Tibial artery (tissue), 4 donors: ENCODE results near the gene COL6A5.

ENCODE experiments used
- DNase-seq, 2 donors: peaks; one replicate each; pipeline ENCODE4 v3.0.0-alpha.2; 2019
- H3K27ac ChIP-seq, 2 donors: fragments of 200-600 bp; sonication (generic) in 1 of 2; 1 replicate in 1 of 2; 2 replicates in 1 of 2; pipeline ENCODE4 v1.5.1; 2018 to 2019; ENCODE audit warnings: mild to moderate bottlenecking in 1 of 2
- H3K27me3 ChIP-seq, 2 donors: fragments of 200-600 bp; sonication (generic) in 1 of 2; one replicate each; pipeline versions ENCODE4 v1.5.1 to v1.6.0; 2016 to 2019
- H3K36me3 ChIP-seq, 3 donors: fragments of 200-600 bp; sonication (generic) in 2 of 3; one replicate each; pipeline ENCODE4 v1.5.1; 2016 to 2019; ENCODE audit warnings: mild to moderate bottlenecking in 2 of 3
- H3K4me1 ChIP-seq, 4 donors: fragments of 200-600 bp; sonication (generic) in 2 of 4; 1 replicate in 3 of 4; 2 replicates in 1 of 4; pipeline ENCODE4 v1.5.1; 2016 to 2019
- H3K4me3 ChIP-seq, 2 donors: fragments of 200-600 bp; sonication (generic) in 1 of 2; 1 replicate in 1 of 2; 2 replicates in 1 of 2; pipeline ENCODE4 v1.5.1; 2018 to 2019; ENCODE audit warnings: mild to moderate bottlenecking in 2 of 2
- H3K9me3 ChIP-seq, 3 donors: fragments of 200-600 bp; sonication (generic) in 1 of 3; one replicate each; pipeline ENCODE4 v1.5.1; 2016 to 2019
- intact Hi-C: fragments of 100-400 bp; cut with DNase I; formaldehyde crosslinking; loops from one replicate; pipeline ENCODE4 v1.15.0; 2023; ENCODE audit warnings: low total_unique reads
- TF ChIP-seq, protein P1 (sequence below), 2 experiments: fragments of 200-600 bp in 1 of 2; fragments of 450-650 bp in 1 of 2; IDR thresholded peaks; one replicate each; pipeline ENCODE4 v1.5.1; 2017 to 2019; ENCODE audit warnings: antibody characterized with exemption in 2 of 2, mild to moderate bottlenecking in 1 of 2, moderate library complexity in 1 of 2

The COL6A5 gene

DNA sequence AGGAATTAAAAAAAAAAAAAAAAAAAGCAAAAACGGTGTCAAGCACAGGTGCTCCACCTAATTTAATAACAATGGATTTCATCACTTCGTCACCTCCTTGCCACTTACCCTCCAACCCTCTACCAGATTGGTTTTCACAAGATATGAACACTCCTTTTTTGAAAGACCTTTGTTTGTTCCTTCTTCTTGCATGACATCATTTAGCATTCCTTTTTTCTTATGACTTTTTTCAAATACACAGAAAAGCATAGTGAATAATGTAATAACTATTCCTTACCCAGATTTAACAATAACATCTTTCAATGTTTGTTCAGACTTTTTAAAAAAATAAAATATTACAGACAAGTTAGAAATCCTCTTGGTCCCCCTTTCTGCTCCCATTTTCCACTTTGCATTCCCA lies 187.8 kb downstream of the COL6A5 start:
- Histone ChIP-seq H3K4me1 (no peaks in the 10 kb centered on the region), H3K27me3 (no peaks in the 10 kb centered on the region), H3K9me3 (no peaks in the 10 kb centered on the region), H3K36me3 (no peaks in the 10 kb centered on the region), H3K4me3 (no peak overlapping the region), H3K27ac (no peak overlapping the region)
- no peak for DNase-seq
- intact Hi-C loops: no loop called here
- TF ChIP-seq, protein P1, sequence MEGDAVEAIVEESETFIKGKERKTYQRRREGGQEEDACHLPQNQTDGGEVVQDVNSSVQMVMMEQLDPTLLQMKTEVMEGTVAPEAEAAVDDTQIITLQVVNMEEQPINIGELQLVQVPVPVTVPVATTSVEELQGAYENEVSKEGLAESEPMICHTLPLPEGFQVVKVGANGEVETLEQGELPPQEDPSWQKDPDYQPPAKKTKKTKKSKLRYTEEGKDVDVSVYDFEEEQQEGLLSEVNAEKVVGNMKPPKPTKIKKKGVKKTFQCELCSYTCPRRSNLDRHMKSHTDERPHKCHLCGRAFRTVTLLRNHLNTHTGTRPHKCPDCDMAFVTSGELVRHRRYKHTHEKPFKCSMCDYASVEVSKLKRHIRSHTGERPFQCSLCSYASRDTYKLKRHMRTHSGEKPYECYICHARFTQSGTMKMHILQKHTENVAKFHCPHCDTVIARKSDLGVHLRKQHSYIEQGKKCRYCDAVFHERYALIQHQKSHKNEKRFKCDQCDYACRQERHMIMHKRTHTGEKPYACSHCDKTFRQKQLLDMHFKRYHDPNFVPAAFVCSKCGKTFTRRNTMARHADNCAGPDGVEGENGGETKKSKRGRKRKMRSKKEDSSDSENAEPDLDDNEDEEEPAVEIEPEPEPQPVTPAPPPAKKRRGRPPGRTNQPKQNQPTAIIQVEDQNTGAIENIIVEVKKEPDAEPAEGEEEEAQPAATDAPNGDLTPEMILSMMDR (IDR thresholded peaks at IDR 0.05): no peak
